Neuron (in vitro differentiated cells): ENCODE measurements around the gene CHCHD5.

Experiments
- H2AFZ ChIP-seq: one replicate; pipeline ENCODE4 v1.6.1; 2013; ENCODE audit warnings: low read depth, mild to moderate bottlenecking, inconsistent platforms, low read length, moderate library complexity
- H3K27me3 ChIP-seq: one replicate; pipeline ENCODE4 v1.6.1; 2013; ENCODE audit warnings: low read length; ENCODE audit not compliant: insufficient read depth
- H3K36me3 ChIP-seq: one replicate; pipeline ENCODE4 v1.6.1; 2013; ENCODE audit warnings: low read length; ENCODE audit not compliant: insufficient read depth
- H3K4me1 ChIP-seq: one replicate; pipeline ENCODE4 v1.6.1; 2013; ENCODE audit warnings: low read length; ENCODE audit not compliant: insufficient read depth
- H3K4me3 ChIP-seq: 2 replicates; pipeline ENCODE4 v1.5.1; 2013; ENCODE audit warnings: mild to moderate bottlenecking, low read length, moderate library complexity
- H3K9me3 ChIP-seq: one replicate; pipeline ENCODE4 v1.6.1; 2013; ENCODE audit warnings: low read length

The CHCHD5 gene

GRCh38 chr2:112572005-112572404, 12.4 kb upstream of the CHCHD5 start:
- no peak overlapping the region for H2AFZ ChIP-seq
- no peak overlapping the region for H3K4me3 ChIP-seq
- no peaks in the 10 kb centered on the region for H3K4me1 ChIP-seq
- H3K36me3 ChIP-seq, result peaks cover 86% of the 10 kb centered on the region
- H3K9me3 ChIP-seq, result peaks cover 4% of the 10 kb centered on the region
- no peaks in the 10 kb centered on the region for H3K27me3 ChIP-seq

GRCh38 chr2:112577756-112578155, 6.7 kb upstream of the CHCHD5 start:
- H3K4me1 ChIP-seq, result no peaks in the 10 kb centered on the region
- peaks cover 37% of the 10 kb centered on the region for H3K36me3 ChIP-seq
- H3K9me3 ChIP-seq, result no peaks in the 10 kb centered on the region
- H3K27me3 ChIP-seq, result no peaks in the 10 kb centered on the region
- H2AFZ ChIP-seq, result no peak overlapping the region
- no peak overlapping the region for H3K4me3 ChIP-seq

DNA sequence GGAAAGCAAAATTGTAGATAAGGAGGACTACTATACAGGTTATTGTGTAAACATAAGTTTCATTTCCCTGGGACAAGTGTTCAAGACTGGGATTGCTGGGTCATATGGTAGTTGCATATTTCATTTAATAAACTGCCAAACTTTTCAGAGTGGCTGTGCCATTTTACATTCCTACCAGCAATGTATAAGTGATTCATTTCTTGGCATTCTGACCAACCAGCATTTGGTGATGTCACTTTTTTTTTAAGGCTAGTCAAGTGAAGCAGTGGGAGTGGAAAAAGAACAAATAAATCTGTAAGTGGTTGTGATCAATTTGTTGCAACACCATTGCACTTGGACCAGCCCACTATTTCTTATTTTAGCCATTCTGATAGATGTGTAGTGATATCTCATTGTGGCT, 5.2 kb upstream of the CHCHD5 start:
- Histone ChIP-seq H3K27me3 (no peaks in the 10 kb centered on the region), H3K36me3 (peaks cover 27% of the 10 kb centered on the region), H2AFZ (no peak overlapping the region), H3K4me3 (no peak overlapping the region), H3K4me1 (peaks cover 8% of the 10 kb centered on the region), H3K9me3 (no peaks in the 10 kb centered on the region)

GRCh38 chr2:112580084-112580483, 4.3 kb upstream of the CHCHD5 start:
- no peaks in the 10 kb centered on the region for H3K27me3 ChIP-seq
- H3K4me3 ChIP-seq, result no peak overlapping the region
- H2AFZ ChIP-seq, result no peak overlapping the region
- no peaks in the 10 kb centered on the region for H3K9me3 ChIP-seq
- peaks cover 11% of the 10 kb centered on the region for H3K4me1 ChIP-seq
- peaks cover 19% of the 10 kb centered on the region for H3K36me3 ChIP-seq

DNA sequence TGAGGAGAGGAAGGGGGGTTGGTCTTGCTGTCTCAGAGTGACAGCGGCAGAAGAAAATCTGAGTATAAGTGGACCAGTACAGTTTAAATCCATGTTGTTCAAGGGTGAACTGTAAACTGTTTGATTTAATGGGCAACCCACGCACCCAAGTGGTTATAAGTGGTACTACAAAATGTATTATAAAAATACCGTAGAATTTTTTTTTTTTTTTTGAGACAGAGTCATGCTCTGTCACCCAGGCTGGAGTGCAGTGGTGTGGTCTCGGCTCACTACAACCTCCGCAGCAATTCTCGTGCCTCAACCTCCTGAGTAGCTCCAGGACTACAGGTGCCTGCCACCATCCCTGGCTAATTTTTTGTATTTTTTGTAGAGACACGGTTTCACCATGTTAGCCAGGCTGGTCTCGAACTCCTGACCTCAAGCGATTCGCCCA, 2.1 kb upstream of the CHCHD5 start:
- no peaks in the 10 kb centered on the region for H3K9me3 ChIP-seq
- H3K4me3 ChIP-seq, result no peak overlapping the region
- peaks cover 8% of the 10 kb centered on the region for H3K36me3 ChIP-seq
- no peaks in the 10 kb centered on the region for H3K27me3 ChIP-seq
- H2AFZ ChIP-seq, result no peak overlapping the region
- H3K4me1 ChIP-seq, result peaks cover 17% of the 10 kb centered on the region

DNA sequence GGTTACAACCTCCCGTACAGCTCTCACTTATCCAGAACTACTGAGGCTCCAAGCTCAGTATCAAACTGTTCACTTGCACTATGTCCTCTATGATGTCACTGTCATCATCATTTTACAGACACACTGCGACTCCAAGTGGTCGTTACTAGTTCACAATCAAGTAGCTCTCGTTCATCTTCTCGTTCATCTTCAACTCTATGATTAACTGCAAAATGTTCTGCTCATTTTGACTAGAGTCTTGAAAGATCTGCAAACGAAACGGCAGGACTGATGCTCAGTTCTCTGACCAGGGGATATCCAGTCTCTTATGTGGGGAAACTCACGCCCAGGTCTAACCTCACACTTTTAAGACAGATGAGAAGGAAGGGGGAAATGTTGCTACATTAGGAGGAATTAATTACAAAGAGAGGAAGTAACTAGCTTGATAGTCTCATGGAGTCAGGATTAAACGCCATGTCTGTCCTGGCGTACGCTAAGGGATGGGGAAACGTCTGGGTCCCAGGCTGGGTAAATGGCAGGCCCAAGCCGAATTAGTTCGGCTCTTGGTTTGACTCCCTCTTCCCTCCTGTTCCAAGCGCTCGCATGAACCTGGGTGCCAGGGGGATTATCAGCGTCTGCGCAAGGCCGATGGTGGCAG, 794 bp upstream of the CHCHD5 start:
- Histone ChIP-seq H2AFZ (peak overlapping the region; percentile 69), H3K4me3 (peak overlapping the region; percentile 83), H3K36me3 (peaks cover 18% of the 10 kb centered on the region), H3K9me3 (no peaks in the 10 kb centered on the region), H3K4me1 (peaks cover 17% of the 10 kb centered on the region), H3K27me3 (no peaks in the 10 kb centered on the region)

GRCh38 chr2:112584891-112585250, 462 bp downstream of the CHCHD5 start:
- peaks cover 17% of the 10 kb centered on the region for H3K4me1 ChIP-seq
- H3K4me3 ChIP-seq, result peak overlapping the region; percentile 83
- peaks cover 26% of the 10 kb centered on the region for H3K36me3 ChIP-seq
- no peaks in the 10 kb centered on the region for H3K9me3 ChIP-seq
- peak overlapping the region; percentile 61 for H2AFZ ChIP-seq
- H3K27me3 ChIP-seq, result no peaks in the 10 kb centered on the region

- no peaks in the 10 kb centered on the region for H3K27me3 ChIP-seq
- H3K9me3 ChIP-seq, result no peaks in the 10 kb centered on the region
- no peak overlapping the region for H2AFZ ChIP-seq
- H3K4me3 ChIP-seq, result peak overlapping the region; percentile 83
- H3K36me3 ChIP-seq, result peaks cover 26% of the 10 kb centered on the region
- H3K4me1 ChIP-seq, result peaks cover 17% of the 10 kb centered on the region
These were observed 991 bp downstream of the CHCHD5 start for GRCh38 chr2:112585400-112585799.

- no peaks in the 10 kb centered on the region for H3K27me3 ChIP-seq
- H3K4me3 ChIP-seq, result no peak overlapping the region
- peaks cover 17% of the 10 kb centered on the region for H3K4me1 ChIP-seq
- peaks cover 26% of the 10 kb centered on the region for H3K36me3 ChIP-seq
- H2AFZ ChIP-seq, result no peak overlapping the region
- no peaks in the 10 kb centered on the region for H3K9me3 ChIP-seq
These were observed 1.6 kb downstream of the CHCHD5 start for GRCh38 chr2:112585873-112586464.

DNA sequence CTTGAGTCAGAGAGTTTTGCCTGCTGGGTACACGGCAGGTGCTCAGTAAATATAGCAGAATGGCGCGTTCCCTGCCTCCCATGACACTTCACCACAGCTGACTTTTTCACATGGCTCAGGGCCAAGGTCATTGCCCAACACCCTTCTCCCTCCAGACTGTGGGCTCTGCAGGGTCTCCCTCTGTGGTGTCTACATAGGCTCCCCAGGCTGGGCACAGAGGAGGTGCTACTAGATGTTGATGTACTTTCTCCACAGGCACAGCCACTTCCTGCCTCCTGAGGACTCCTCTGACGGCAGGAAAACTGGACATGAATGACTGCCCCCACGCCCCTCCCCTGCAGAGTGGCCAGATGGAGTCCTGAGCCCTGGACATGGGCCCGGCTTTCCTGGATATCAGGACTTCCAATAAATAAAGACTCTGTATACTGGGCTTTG, 4.2 kb downstream of the CHCHD5 start:
- no peak overlapping the region for H3K4me3 ChIP-seq

DNA sequence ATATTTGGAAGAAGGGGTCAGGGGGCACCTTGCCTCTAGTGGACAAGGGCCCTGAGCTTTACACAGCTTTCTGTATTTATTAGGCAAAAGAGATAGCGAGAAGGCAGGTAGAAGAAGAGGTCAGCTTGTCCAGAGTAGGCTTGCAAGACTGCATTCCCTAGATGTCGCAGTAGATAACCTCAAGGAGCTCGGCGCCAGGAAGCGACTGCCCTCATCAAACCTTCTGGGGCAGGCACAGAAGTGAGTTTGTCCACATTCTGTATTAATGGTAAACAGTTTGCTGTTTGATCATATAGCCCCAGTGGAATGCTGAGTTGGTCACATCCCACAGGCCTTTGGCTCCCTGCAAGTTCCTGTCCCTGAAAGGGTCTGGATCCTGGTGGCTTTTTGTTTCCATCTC, 7.0 kb downstream of the CHCHD5 start:
- H2AFZ ChIP-seq, result no peak overlapping the region
- H3K27me3 ChIP-seq, result no peaks in the 10 kb centered on the region
- H3K4me1 ChIP-seq, result no peaks in the 10 kb centered on the region
- no peaks in the 10 kb centered on the region for H3K9me3 ChIP-seq
- H3K36me3 ChIP-seq, result peaks cover 22% of the 10 kb centered on the region
- no peak overlapping the region for H3K4me3 ChIP-seq

More for the DNA sequence above, 4.2 kb downstream of the CHCHD5 start:
- no peaks in the 10 kb centered on the region for H3K9me3 ChIP-seq
- no peaks in the 10 kb centered on the region for H3K27me3 ChIP-seq
- H3K36me3 ChIP-seq, result peaks cover 26% of the 10 kb centered on the region
- peaks cover 10% of the 10 kb centered on the region for H3K4me1 ChIP-seq
- no peak overlapping the region for H2AFZ ChIP-seq

DNA sequence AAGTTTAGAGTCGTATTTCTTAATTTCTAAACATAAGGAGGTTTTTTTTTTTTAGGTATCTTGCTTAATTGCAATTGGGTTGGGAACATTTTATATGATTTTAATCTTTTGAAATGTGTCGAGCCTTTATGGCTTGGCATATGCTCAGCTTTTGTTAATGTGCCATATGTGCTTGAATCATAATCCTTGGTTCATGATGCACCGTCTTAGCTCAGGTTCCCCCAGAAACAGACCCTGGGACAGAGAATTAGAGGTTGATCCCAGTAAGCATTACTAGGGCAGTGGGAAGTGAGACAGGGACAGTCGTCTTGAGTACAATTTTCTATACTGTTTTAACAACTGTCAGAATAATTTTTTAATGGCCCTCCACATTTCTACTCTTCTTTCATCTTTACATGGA, 9.3 kb downstream of the CHCHD5 start:
- Histone ChIP-seq H2AFZ (no peak overlapping the region), H3K4me1 (no peaks in the 10 kb centered on the region), H3K9me3 (peaks cover 2% of the 10 kb centered on the region), H3K4me3 (no peak overlapping the region), H3K36me3 (peaks cover 7% of the 10 kb centered on the region), H3K27me3 (no peaks in the 10 kb centered on the region)

- Histone ChIP-seq H2AFZ (no peak overlapping the region), H3K4me3 (no peak overlapping the region), H3K4me1 (no peaks in the 10 kb centered on the region), H3K27me3 (no peaks in the 10 kb centered on the region), H3K9me3 (peaks cover 2% of the 10 kb centered on the region), H3K36me3 (no peaks in the 10 kb centered on the region)
These were observed 13.3 kb downstream of the CHCHD5 start for GRCh38 chr2:112597537-112598322.
